Measurements from ENCODE around the gene C1orf232. TPM values are rescaled to one million over a fixed set of nuclear protein-coding genes. Genes with fewer than 3 reads are reported as not detected.

Gene C1orf232
- total RNA-seq, 1 donor = not detected

DNA sequence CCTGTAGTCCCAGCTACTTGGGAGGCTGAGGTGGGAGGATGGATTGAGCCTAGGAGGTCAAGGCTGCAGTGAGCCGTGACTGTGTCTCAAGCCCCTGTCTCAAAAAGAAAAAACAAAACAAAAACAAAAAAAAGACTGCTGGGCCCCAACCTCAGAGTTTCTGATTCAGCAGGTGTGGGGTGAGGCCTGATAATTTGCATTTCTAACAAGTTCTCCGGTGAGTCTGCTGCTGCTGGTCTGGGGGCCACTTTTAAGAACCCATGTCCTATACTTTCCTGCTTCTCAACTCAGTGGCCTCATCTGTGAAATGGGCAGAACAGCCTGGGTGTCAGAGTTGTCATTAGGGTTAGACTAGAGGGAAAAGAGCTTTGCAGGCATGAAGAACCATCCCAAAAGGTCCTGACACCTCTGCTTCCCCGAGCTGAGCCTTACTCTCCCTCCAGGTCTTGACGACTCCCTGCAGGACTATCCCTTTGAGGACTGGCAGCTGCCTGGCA lies 11.3 kb upstream of the C1orf232 start:
- DNase-seq (ENCODE audit: low read depth) = no peak
- H3K4me3 ChIP-seq (ENCODE audit: low read depth, low read length) = no peak overlapping the region
- TF ChIP-seq, protein P1, sequence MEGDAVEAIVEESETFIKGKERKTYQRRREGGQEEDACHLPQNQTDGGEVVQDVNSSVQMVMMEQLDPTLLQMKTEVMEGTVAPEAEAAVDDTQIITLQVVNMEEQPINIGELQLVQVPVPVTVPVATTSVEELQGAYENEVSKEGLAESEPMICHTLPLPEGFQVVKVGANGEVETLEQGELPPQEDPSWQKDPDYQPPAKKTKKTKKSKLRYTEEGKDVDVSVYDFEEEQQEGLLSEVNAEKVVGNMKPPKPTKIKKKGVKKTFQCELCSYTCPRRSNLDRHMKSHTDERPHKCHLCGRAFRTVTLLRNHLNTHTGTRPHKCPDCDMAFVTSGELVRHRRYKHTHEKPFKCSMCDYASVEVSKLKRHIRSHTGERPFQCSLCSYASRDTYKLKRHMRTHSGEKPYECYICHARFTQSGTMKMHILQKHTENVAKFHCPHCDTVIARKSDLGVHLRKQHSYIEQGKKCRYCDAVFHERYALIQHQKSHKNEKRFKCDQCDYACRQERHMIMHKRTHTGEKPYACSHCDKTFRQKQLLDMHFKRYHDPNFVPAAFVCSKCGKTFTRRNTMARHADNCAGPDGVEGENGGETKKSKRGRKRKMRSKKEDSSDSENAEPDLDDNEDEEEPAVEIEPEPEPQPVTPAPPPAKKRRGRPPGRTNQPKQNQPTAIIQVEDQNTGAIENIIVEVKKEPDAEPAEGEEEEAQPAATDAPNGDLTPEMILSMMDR (IDR thresholded peaks at IDR 0.05; ENCODE audit: insufficient read depth, low read depth, low read length) = no peak

DNA sequence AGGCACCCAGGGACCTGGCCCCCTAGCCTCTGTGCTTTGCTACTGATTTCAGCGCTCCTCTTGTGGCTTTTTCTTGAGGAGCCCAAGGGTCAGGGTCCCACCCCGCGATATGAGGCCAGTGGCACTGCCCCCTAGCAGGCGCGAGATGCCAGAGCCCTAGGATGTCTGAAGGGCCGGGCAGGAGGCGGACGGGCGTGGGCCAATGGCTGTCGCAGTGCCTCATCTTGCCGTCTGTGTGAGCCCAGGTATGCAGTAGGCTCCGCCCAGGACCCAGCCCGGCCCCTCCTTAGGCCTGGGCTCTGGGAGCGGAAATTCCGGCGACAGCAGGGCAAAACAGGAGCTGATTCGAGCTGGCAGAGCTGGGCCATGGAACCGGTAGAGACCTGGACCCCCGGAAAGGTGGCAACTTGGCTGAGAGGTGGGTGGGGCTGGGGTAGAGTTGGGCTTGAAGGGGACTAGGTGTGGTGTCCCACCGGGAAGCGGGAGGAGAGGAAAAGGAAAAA lies 8.5 kb upstream of the C1orf232 start, which contains the start of gene CNKSR1:
TSS of gene CNKSR1 (plus strand) at position 310 of the 503 bp plus-strand sequence. CDS start at position 367, 57 bp downstream.
- no peak within 1 kb of the TSS for H3K4me3 ChIP-seq (ENCODE audit: low read depth, low read length)
- TF ChIP-seq, protein P1 (IDR thresholded peaks at IDR 0.05; ENCODE audit: insufficient read depth, low read depth, low read length) = no peak
- no peak for DNase-seq (ENCODE audit: low read depth)

DNA sequence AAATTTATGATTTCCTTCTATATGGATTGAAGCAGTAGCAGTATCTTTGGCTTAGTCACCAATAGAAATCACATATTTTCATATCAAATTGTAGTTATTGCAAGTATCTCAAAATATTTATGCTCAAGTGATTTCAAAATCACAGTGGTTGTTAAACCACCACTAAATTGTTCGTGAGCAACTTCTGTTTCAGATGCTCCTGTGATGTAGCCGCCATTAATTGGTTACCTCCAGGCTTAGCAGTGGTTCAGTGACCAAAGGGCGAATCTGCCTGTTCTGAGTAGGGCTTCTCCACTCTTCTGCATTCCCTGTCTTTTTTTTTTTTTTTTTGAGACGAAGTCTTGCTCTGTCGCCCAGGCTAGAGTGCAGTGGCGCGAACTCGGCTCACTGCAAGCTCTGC lies 6.6 kb upstream of the C1orf232 start:
- H3K4me3 ChIP-seq (ENCODE audit: low read depth, low read length) = no peak overlapping the region
- TF ChIP-seq, protein P1 (IDR thresholded peaks at IDR 0.05; ENCODE audit: insufficient read depth, low read depth, low read length) = no peak
- DNase-seq (ENCODE audit: low read depth) = no peak

DNA sequence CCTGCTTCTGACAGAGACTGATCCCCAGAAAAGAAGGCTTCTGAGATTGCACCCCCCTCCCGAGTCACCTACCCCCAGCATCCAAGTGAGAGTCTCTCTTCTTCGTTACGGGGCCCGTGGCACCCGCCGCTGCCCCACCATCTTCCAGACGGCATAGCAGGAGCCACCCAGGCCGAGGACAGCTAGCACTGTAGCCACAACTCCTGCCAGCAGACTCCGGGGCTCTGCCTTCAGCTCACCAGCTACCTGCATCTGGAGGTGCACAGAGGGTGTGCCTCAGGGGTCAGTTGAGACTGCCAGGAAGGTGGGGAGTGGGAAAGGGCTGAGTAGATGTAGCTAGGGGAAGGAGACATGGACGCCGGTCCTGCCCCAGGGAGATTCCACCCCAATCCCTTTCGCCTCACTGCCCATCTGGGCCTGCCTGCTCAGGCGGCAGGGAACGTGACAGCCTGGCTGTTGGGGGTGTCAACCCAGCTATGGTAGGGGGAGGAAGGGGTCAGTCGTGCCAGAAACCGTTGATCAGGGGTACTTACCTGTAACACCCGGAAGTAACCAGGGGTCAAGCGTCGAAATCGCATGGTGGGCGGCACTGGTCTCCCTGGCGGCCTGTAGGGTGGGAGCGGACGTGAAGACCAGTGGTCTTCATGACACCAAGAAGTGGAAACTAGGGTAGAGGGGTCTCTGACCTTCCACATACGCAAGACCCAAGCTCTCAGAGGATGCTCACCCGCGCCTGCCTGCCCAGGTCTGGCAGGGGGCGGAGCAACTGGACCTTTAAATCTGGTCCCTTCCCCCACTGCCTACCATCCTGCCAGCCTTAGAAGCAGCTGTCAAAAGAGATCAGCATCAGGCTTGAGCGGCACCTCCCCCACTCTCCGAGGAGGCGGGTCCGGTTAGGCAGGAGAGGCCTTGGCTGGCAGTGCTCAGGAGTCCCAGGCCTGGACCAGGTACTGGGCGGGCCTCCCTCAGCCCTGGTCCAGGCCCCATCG lies 2.6 kb upstream of the C1orf232 start, which contains the start of gene ZNF593OS:
TSS of gene ZNF593OS (minus strand) at position 749 of the 989 bp plus-strand sequence. CDS start at position 578, 171 bp downstream.
- no peak for DNase-seq (ENCODE audit: low read depth)
- H3K4me3 ChIP-seq (ENCODE audit: low read depth, low read length) = peak within 1 kb of the TSS; percentile 89
- TF ChIP-seq, protein P1 (IDR thresholded peaks at IDR 0.05; ENCODE audit: insufficient read depth, low read depth, low read length) = no peak

DNA sequence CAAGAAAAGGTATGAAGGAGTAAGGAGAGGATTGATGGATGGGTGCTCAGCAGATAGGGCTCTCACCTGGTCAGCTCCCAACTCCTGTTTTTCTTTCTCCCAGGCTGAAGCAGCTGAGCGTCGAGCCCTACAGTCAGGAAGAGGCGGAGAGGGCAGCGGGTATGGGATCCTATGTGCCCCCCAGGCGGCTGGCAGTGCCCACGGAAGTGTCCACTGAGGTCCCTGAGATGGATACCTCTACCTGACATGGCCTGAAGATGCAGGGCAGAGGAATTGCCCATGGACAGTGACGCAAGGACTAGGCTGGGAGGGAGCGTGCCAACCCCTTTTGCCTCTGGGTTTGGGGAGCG lies 1.7 kb upstream of the C1orf232 start:
- DNase-seq (ENCODE audit: low read depth) = no peak

DNA sequence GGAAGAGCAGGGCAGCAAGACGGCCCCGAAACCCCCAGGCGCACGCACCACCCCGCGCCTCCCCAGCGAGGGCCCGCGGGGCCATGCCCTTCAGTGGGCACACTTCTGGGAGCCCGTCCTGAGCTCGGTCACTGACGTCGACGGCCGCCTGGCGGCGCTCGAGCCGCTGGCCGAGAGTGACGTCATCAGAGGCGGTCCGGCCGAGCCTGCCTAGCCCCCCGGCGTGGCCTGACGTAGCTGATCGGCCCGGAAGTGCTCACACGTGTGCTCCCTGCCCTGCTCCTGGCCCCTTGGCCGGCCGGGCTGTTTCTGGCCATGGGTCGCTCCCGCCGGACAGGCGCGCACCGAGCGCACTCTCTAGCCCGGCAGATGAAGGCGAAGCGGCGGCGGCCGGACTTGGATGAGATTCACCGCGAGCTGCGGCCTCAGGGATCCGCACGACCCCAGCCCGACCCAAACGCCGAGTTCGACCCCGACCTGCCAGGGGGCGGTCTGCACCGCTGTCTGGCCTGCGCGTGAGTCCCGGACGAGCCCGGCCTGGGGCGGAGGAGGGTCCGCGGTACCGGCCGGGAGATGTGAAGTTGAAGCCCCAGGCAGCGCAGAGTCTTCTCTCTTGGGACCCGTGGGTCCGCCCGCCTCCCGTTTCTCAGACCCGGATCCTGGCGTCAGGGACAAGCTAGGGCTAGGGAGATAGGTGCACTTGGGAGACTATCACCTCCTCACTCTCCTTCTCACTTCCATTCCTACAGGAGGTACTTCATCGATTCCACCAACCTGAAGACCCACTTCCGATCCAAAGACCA lies 1.1 kb upstream of the C1orf232 start, which contains the start of gene ZNF593:
TSS of gene ZNF593 (plus strand) at position 240 of the 803 bp plus-strand sequence. CDS start at position 316, 76 bp downstream.
- TF ChIP-seq, protein P1 (IDR thresholded peaks at IDR 0.05; ENCODE audit: insufficient read depth, low read depth, low read length) = peak; percentile 79
- H3K4me3 ChIP-seq (ENCODE audit: low read depth, low read length) = peak within 1 kb of the TSS; percentile 89
- DNase-seq (ENCODE audit: low read depth) = peak; percentile 94

More for the DNA sequence above, 1.7 kb upstream of the C1orf232 start:
- H3K4me3 ChIP-seq (ENCODE audit: low read depth, low read length) = peak overlapping the region; percentile 89
- TF ChIP-seq, protein P1 (IDR thresholded peaks at IDR 0.05; ENCODE audit: insufficient read depth, low read depth, low read length) = no peak
